DOHH2 (cell line): ENCODE data around the gene C1orf35.

ENCODE experiments used
- CTCF ChIP-seq: fragments of 200-600 bp; sonication (generic); IDR thresholded peaks from one replicate; pipeline ENCODE4 v1.5.1; 2014; ENCODE audit warnings: antibody characterized with exemption, mild to moderate bottlenecking, low read depth, low read length; ENCODE audit not compliant: poor library complexity, severe bottlenecking
- EZH2phosphoT487 ChIP-seq: fragments of 200-600 bp; sonication (generic); IDR thresholded peaks from 2 replicates; pipeline ENCODE4 v1.6.1; 2017; ENCODE audit warnings: borderline replicate concordance, mild to moderate bottlenecking, antibody characterized with exemption, low read length, moderate library complexity, mixed read lengths

GRCh38 chr1:228062085-228062791 is 40.9 kb downstream of the C1orf35 start:
- TF ChIP-seq CTCF: no peak
- no peak for TF ChIP-seq EZH2phosphoT487
